SK-N-SH treated with all-trans-retinoic acid at 6 μM for 48 hours (cell line): ENCODE results near the gene TBXAS1.

Experiments used
- ATAC-seq: fragments of 200-7000 bp; cut with Tn5 transposase; 3 replicates; pipeline ENCODE4 v1.9.1; 2020; ENCODE audit warnings: mild to moderate bottlenecking, moderate library complexity
- ARNTL ChIP-seq: fragments of 450-650 bp; formaldehyde crosslinking; IDR thresholded peaks from 2 replicates; pipeline ENCODE4 v1.5.0; 2020; ENCODE audit warnings: low read depth, mild to moderate bottlenecking, moderate library complexity, borderline replicate concordance
- BACH2 ChIP-seq: fragments of 250-450 bp; sonication (Bioruptor Pico); IDR thresholded peaks from 2 replicates; pipeline ENCODE4 v1.9.0; 2021; ENCODE audit warnings: mild to moderate bottlenecking, borderline replicate concordance
- CSRNP3 ChIP-seq: fragments of 250-450 bp; sonication (Bioruptor Pico); IDR thresholded peaks from 2 replicates; pipeline ENCODE4 v1.5.1; 2021; ENCODE audit warnings: mild to moderate bottlenecking, moderate library complexity
- GLIS3 ChIP-seq: fragments of 250-450 bp; sonication (Bioruptor Pico); IDR thresholded peaks from 2 replicates; pipeline ENCODE4 v1.5.0; 2020; ENCODE audit warnings: mild to moderate bottlenecking, moderate library complexity
- OSR1 ChIP-seq: fragments of 250-450 bp; sonication (Bioruptor Pico); IDR thresholded peaks from 2 replicates; pipeline ENCODE4 v1.8.0; 2022; ENCODE audit warnings: moderate library complexity, mild to moderate bottlenecking, inconsistent platforms
- POU6F1 ChIP-seq: fragments of 250-450 bp; sonication (Bioruptor Pico); IDR thresholded peaks from 2 replicates; pipeline ENCODE4 v1.8.0; 2021; ENCODE audit warnings: low read depth, mild to moderate bottlenecking, moderate library complexity, borderline replicate concordance
- PPARA ChIP-seq: fragments of 250-450 bp; sonication (Bioruptor Pico); IDR thresholded peaks from 2 replicates; pipeline ENCODE4 v1.5.0; 2020; ENCODE audit warnings: mild to moderate bottlenecking, borderline replicate concordance
- RARB ChIP-seq: fragments of 250-450 bp; sonication (Bioruptor Pico); IDR thresholded peaks from 2 replicates; pipeline ENCODE4 v1.8.0; 2021; ENCODE audit warnings: mild to moderate bottlenecking, moderate library complexity
- SNAI2 ChIP-seq: fragments of 250-450 bp; sonication (Bioruptor Pico); IDR thresholded peaks from 2 replicates; pipeline ENCODE4 v1.5.0; 2020; ENCODE audit warnings: mild to moderate bottlenecking, moderate library complexity
- TCF4 ChIP-seq: fragments of 250-450 bp; sonication (Bioruptor Pico); IDR thresholded peaks from 2 replicates; pipeline ENCODE4 v1.8.0; 2021; ENCODE audit warnings: mild to moderate bottlenecking, moderate library complexity, borderline replicate concordance
- TOX ChIP-seq: fragments of 250-450 bp; sonication (Bioruptor Pico); IDR thresholded peaks from 2 replicates; pipeline ENCODE4 v1.8.0; 2021; ENCODE audit warnings: mild to moderate bottlenecking, moderate library complexity, borderline replicate concordance
- TSHZ2 ChIP-seq: fragments of 250-450 bp; sonication (Bioruptor Pico); IDR thresholded peaks from 2 replicates; pipeline ENCODE4 v1.5.0; 2020; ENCODE audit warnings: mild to moderate bottlenecking, moderate library complexity
- ZC3H10 ChIP-seq: fragments of 250-450 bp; sonication (Bioruptor Pico); IDR thresholded peaks from 2 replicates; pipeline ENCODE4 v1.5.1; 2021; ENCODE audit warnings: mild to moderate bottlenecking, moderate library complexity
- ZFP30 ChIP-seq: fragments of 450-650 bp; formaldehyde crosslinking; IDR thresholded peaks from 2 replicates; pipeline ENCODE4 v1.5.0; 2022; ENCODE audit warnings: mild to moderate bottlenecking, moderate library complexity
- ZNF565 ChIP-seq: fragments of 450-650 bp; formaldehyde crosslinking; conservative IDR thresholded peaks from 2 replicates; pipeline ENCODE4 v1.5.0; 2020; ENCODE audit warnings: low read depth, mild to moderate bottlenecking, moderate library complexity
- ZNF70 ChIP-seq: fragments of 450-650 bp; formaldehyde crosslinking; IDR thresholded peaks from 2 replicates; pipeline ENCODE4 v1.5.0; 2020; ENCODE audit warnings: mild to moderate bottlenecking, moderate library complexity
- ZNF8 ChIP-seq: fragments of 450-650 bp; formaldehyde crosslinking; IDR thresholded peaks from 2 replicates; pipeline ENCODE4 v1.5.0; 2020; ENCODE audit warnings: mild to moderate bottlenecking, moderate library complexity
- TF ChIP-seq, protein P1 (sequence below): fragments of 250-450 bp; sonication (Bioruptor Pico); IDR thresholded peaks from 2 replicates; pipeline ENCODE4 v1.8.0; 2020; ENCODE audit warnings: mild to moderate bottlenecking, moderate library complexity, borderline replicate concordance

The TBXAS1 gene

DNA sequence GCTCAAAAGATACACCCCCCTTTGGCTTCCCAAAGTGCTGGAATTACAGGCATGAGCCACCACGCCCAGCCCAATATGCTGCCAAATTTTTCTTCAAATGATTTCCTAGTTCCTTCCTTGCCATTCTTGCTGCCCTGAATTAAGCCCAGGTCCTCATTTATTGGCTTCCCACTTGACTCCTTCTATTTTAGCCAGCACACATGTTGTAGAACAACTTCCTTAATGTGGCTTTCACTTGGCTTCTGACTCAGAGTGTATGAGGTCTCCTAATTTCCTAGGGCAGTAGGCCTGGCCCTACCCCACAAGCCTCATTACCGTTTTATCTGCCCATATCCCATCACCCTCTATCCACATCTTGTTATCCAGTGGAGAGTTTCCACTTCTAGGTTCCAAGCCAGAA lies 29.5 kb upstream of the TBXAS1 start:
- ATAC-seq, result no peak
- no peak for TF ChIP-seq CSRNP3 (CRISPR knock-in tag)
- TF ChIP-seq, all 23 proteins: peak for 0

GRCh38 chr7:139804571-139804970 lies 24.5 kb upstream of the TBXAS1 start:
- TF ChIP-seq ARNTL (CRISPR knock-in tag) (no peak), ZNF8 (CRISPR knock-in tag) (no peak), PPARA (CRISPR knock-in tag) (no peak), ZNF70 (CRISPR knock-in tag) (no peak), TSHZ2 (no peak)
- ATAC-seq, result no peak

DNA sequence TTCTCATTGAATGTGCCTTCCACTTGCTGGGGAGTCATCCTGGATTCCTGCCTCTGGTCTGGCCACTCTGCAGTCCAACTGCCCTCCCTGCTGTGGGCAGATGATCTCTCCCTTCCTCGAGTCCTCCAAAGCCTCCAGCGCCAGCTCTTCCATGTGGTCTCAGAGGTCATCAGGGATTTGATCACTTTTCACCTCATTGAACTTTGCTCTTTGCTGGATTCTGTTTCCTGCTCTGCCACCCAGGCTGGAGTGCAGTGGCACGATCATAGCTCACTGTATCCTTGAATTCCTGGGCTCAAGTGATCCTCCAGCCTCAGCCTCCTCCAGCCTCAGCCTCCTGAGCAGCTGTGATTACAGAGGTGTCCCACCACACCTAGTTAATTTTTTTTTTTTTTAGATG lies 22.1 kb upstream of the TBXAS1 start:
- no peak for ATAC-seq
- TF ChIP-seq ZNF565 (CRISPR knock-in tag) (no peak), ZNF70 (CRISPR knock-in tag) (no peak), CSRNP3 (CRISPR knock-in tag) (no peak), BACH2 (CRISPR knock-in tag) (no peak), GLIS3 (CRISPR knock-in tag) (no peak), TCF4 (CRISPR knock-in tag) (no peak), ZFP30 (CRISPR knock-in tag) (no peak), SNAI2 (no peak), POU6F1 (CRISPR knock-in tag) (no peak), OSR1 (CRISPR knock-in tag) (no peak), TOX (CRISPR knock-in tag) (no peak), ZC3H10 (CRISPR knock-in tag) (no peak), TSHZ2 (no peak), RARB (CRISPR knock-in tag) (no peak)
- TF ChIP-seq, protein P1, sequence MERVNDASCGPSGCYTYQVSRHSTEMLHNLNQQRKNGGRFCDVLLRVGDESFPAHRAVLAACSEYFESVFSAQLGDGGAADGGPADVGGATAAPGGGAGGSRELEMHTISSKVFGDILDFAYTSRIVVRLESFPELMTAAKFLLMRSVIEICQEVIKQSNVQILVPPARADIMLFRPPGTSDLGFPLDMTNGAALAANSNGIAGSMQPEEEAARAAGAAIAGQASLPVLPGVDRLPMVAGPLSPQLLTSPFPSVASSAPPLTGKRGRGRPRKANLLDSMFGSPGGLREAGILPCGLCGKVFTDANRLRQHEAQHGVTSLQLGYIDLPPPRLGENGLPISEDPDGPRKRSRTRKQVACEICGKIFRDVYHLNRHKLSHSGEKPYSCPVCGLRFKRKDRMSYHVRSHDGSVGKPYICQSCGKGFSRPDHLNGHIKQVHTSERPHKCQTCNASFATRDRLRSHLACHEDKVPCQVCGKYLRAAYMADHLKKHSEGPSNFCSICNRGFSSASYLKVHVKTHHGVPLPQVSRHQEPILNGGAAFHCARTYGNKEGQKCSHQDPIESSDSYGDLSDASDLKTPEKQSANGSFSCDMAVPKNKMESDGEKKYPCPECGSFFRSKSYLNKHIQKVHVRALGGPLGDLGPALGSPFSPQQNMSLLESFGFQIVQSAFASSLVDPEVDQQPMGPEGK (CRISPR knock-in tag), result no peak
